ENCODE results near the gene RNF5. TPM values are rescaled to one million over a fixed set of nuclear protein-coding genes. Genes with fewer than 3 reads are reported as not detected.

The RNF5 gene
- total and polyA plus RNA-seq, 9 of the 15 experiments (the other 6 are each of a cell fraction or from before 2014, with no cell fraction given) = 62.2 to 245 (median 129) TPM

GRCh38 chr6:32154514-32155161, 23.6 kb upstream of the RNF5 start (continued):
- TF ChIP-seq ZNF639 (CRISPR knock-in tag; conservative IDR thresholded peaks at IDR 0.05 in 1 of 2, IDR thresholded peaks at IDR 0.05 in 1 of 2) (0 out of 4 replicates have a peak, but pooled peaks of 1 of the 2 experiments have one; percentile 53), ZKSCAN1 (IDR thresholded peaks at IDR 0.05; ENCODE audit: low read depth, low read length) (0 out of 2 replicates have a peak, but pooled peaks have one; percentile 35), RBM25 (IDR thresholded peaks at IDR 0.05; ENCODE audit: low read depth, low read length, severe bottlenecking) (no peak), ZNF174 (CRISPR knock-in tag; IDR thresholded peaks at IDR 0.05) (no peak), ZNF551 (CRISPR knock-in tag; IDR thresholded peaks at IDR 0.05) (no peak), ZNF695 (CRISPR knock-in tag; IDR thresholded peaks at IDR 0.05) (no peak), MECOM (CRISPR knock-in tag; IDR thresholded peaks at IDR 0.05) (no peak), GATAD2A (IDR thresholded peaks at IDR 0.05) (peak; percentile 32; the same call in 1 of the 2 replicates), TCF15 (CRISPR knock-in tag; IDR thresholded peaks at IDR 0.05) (no peak), OTX1 (CRISPR knock-in tag; IDR thresholded peaks at IDR 0.05) (no peak), KLF13 (tag; IDR thresholded peaks at IDR 0.05; ENCODE audit: borderline replicate concordance, low read depth) (no peak), HES1 (IDR thresholded peaks at IDR 0.05; ENCODE audit: low read depth) (no peak), EWSR1 (IDR thresholded peaks at IDR 0.05; ENCODE audit: borderline replicate concordance, low read depth, partially characterized antibody) (no peak), ZNF143 (CRISPR knock-in tag; IDR thresholded peaks at IDR 0.05) (0 out of 2 replicates have a peak, but pooled peaks have one; percentile 25), GABPA (tag; conservative IDR thresholded peaks at IDR 0.05; ENCODE audit: low read depth) (no peak), MAFG (tag; conservative IDR thresholded peaks at IDR 0.05) (no peak), TBL1XR1 (IDR thresholded peaks at IDR 0.05; ENCODE audit: low read length in 2 of 2) (peak in 1 of 2 experiments; percentile 9; a peak in 2 of 4 replicates), MCM2 (IDR thresholded peaks at IDR 0.05; ENCODE audit: low read depth) (no peak), ZNF785 (CRISPR knock-in tag; IDR thresholded peaks at IDR 0.05) (no peak), CC2D1A (IDR thresholded peaks at IDR 0.05) (peak; percentile 73)
- TF ChIP-seq, protein P1, sequence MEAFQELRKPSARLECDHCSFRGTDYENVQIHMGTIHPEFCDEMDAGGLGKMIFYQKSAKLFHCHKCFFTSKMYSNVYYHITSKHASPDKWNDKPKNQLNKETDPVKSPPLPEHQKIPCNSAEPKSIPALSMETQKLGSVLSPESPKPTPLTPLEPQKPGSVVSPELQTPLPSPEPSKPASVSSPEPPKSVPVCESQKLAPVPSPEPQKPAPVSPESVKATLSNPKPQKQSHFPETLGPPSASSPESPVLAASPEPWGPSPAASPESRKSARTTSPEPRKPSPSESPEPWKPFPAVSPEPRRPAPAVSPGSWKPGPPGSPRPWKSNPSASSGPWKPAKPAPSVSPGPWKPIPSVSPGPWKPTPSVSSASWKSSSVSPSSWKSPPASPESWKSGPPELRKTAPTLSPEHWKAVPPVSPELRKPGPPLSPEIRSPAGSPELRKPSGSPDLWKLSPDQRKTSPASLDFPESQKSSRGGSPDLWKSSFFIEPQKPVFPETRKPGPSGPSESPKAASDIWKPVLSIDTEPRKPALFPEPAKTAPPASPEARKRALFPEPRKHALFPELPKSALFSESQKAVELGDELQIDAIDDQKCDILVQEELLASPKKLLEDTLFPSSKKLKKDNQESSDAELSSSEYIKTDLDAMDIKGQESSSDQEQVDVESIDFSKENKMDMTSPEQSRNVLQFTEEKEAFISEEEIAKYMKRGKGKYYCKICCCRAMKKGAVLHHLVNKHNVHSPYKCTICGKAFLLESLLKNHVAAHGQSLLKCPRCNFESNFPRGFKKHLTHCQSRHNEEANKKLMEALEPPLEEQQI (IDR thresholded peaks at IDR 0.05) = no peak
- TF ChIP-seq, protein P2, sequence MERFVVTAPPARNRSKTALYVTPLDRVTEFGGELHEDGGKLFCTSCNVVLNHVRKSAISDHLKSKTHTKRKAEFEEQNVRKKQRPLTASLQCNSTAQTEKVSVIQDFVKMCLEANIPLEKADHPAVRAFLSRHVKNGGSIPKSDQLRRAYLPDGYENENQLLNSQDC (CRISPR knock-in tag; IDR thresholded peaks at IDR 0.05) = no peak

Data from K562 (cell line).